DMS 273 (cell line): Measurements from ENCODE around the gene AGPAT4.

Experiments
- DNase-seq: peaks from one replicate; lab custom pipeline; 2025; ENCODE audit not compliant: unreplicated experiment; lab: John Stamatoyannopoulos, UW

Gene AGPAT4

DNA sequence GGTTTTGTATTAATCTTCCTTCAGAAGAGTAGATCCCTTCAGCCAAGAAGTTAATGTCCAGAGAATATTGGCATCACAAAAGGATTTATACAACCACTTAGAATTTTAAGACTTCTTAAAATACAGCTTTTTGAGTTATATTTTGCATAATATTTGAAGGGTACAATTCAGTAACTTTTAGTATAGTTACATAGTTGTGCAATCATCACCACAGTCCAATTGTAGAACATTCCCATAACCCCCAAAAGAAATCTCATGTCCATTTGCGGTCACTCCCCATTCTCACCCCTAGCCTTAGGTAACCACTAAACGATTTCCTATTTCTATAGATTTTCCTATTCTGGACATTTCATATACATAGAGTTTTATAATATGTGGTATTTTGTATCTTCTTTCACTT, 155.9 kb downstream of the AGPAT4 start:
- DNase-seq = no peak

DNA sequence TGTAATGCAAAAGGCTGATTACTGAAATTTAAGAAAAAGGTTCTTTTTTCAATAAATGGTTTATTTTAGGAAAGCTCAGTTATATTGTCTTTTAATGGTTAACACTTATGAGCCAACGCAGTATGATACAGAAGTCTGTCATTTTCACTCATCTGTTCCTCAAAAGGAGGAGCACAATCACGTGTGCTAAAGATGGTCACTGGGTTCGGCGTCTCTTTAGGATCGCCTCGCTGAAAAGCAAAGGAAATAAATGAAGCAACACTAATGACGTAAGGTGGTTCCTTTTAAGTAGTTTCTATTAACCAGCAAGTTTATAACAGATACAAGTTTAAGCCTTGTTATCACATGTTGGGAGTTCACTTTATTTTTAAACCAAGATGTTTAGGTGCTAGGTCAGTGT, 156.6 kb downstream of the AGPAT4 start:
- DNase-seq = no peak

GRCh38 chr6:161116554-161116953, 157.3 kb downstream of the AGPAT4 start:
- DNase-seq = no peak

DNA sequence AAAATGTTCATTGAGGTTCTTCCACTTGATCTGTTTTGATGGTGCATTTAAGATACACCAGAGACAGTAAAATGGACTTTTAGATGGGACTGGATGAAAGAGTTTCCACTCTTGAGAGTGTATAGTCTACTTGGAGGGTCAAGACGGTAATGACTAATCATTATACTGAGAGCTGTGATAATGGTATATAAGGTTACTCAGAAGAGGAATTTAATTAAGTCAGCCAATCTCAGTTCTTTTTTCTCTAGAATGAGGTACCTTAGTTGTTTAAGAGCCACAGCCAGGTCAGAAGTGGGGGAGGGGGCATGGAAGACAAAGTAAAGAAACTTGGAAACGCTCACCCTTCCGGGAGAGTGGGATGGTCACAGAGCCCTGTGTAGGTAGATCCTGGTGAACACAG, 158.4 kb downstream of the AGPAT4 start:
- no peak for DNase-seq

DNA sequence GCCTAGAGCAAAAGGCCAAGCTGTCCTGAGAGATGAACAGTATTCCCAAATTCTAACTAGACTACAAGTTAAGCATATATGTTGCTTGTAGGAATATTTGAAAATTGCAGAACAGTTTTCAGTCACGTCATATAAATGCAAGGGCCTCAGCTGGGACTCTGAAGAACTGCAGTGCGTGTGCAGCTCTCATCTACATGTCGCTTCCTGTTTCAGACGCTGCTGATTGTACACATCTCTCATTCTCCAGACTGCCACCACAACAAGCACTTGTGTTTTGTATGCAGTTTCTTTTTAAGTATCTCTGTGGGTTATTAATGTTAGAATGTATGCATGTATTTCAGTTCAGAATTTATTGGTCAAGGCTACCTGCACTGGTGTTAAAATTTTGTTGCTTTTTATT, 162.6 kb downstream of the AGPAT4 start:
- DNase-seq = no peak

DNA sequence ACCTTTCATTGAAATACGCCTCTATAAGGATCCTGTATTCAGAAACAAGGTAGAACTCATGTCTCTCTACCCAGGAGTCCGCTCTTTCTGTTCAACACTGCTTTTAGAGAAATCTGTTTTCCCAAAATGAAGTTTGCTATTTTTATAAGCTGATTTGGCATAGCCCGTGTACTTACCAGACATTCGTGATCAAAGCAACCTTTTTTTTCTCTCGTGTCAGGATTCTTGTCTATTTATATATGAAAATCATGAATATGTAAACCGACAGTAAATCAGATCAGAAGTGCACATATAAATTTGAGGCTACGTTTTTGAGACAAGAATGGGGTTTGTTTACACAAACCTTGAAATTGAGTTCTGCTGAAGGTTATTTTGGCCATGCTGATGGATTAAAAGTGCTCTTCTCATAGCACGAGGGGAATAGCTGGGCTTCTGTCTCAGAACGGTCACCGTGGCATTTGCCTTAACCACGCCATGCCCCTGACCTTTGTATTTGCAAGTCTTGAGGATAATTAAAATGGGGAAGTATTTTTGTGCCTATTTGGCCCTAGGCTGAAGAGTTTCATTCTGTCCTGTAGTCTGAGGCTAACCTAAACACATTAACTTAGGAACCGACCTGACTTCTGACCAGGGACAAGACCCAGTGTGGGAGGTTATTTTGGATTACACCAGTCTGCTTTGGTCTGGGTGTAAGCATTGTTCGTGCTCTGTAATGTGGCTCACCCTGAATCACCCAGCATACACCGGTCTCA, 163.7 kb downstream of the AGPAT4 start:
- no peak for DNase-seq

- DNase-seq = no peak
Observed at GRCh38 chr6:161109366-161109765, 164.5 kb downstream of the AGPAT4 start.

GRCh38 chr6:161108916-161109315, 164.9 kb downstream of the AGPAT4 start:
- no peak for DNase-seq

DNA sequence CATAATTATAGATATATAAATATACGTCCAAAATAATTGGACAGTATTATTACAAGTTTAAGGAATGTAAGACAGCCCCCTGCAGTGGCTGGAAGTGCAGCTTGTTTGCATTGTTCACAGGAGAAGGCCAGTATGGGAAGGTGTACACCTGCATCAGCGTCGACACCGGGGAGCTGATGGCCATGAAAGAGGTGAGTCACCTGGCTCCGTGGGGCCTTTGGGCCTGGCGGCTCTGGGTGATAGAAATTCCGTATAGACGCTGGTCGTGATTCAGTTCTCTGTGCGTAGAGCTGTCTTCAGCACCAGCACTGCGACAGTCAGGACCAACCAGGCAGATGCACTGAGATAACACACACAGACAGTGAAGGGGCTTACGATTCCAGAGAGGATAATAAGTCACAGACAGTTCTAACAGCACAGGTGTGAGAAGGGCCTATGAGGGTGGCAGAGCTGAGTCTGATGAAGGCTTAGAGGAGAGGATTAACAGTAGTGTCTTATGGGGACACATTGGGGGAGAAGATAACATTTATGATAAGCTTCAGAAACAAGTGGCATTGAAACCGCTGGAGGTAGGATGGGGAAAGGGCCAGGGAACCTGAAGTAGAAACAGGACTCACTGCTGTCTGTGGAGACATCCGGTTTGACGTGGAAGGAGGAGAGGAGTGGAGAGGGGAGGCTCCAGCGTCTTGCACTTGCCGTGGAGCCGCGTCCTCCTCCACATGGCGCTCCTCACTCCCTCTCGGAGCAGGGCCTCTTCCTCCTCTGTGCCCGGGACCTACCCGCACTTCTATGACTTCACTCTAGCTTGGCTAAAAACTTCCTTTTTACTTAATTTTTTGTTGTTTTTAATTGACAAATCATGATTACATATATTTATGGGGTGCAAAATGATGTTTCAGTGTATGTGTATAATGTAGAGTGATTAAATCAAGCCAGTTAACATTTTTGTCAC, 165.8 kb downstream of the AGPAT4 start:
- no peak for DNase-seq

DNA sequence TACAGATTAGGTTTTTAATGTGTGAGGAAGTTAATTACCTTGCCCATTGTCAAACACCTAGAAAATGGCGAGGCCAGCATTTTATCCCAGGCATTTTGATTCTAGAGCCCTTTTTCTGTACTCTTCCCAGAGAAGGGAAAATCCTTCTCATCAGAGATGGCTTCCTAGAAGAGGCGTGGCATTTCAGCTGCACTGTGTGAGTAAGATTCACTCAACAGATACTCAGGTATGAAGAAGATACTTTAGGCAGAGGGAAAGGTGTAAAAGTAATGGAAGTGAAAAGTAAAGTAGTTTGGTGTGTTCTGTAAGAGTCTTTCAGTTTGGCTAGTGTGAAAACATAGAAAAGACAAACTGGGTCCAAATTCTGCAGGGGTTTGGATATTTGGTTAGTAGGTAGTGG, 168.5 kb downstream of the AGPAT4 start:
- no peak for DNase-seq

DNA sequence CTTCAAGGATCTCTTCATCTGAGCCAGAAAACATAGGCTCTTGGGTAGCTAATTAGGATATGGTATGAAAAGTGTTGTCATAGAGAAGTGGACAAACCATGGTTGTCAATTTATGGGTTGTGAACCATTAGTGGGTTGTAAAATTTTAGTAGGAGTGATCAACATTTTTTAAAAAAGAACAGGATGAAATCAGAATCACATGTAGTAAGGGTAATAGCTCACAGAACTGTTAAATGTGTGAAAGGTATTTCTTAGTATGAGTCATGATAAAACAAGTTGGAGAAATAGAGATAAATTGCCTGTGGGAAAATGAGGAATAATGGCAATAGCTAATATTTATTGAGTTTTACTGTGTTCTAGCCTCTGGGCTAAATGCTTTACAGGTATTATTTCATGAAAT, 168.9 kb downstream of the AGPAT4 start:
- DNase-seq = no peak

- DNase-seq = no peak
Observed at GRCh38 chr6:161103475-161103874, 170.4 kb downstream of the AGPAT4 start.

GRCh38 chr6:161101517-161101916, 172.3 kb downstream of the AGPAT4 start:
- DNase-seq = peak; percentile 34

DNA sequence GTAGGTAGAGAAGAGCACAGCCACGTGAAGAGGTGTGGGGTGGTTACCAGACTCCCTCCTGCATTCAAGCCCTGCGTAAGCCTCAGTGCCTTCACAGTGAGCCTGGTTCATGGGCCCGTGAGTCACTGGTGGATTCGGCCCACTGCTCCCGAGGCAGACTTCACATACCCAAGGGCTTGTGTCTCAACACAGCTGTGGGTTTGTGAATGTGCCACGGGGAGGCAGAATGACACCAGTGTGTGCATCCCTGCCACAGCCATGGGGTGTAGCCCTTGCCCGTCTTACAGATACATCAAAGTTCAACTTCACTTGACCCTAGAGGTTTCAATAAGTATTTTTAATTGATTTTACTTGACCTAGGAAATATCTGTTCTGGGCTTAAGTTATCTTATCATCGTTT, 173.8 kb downstream of the AGPAT4 start:
- DNase-seq = peak; percentile 8

DNA sequence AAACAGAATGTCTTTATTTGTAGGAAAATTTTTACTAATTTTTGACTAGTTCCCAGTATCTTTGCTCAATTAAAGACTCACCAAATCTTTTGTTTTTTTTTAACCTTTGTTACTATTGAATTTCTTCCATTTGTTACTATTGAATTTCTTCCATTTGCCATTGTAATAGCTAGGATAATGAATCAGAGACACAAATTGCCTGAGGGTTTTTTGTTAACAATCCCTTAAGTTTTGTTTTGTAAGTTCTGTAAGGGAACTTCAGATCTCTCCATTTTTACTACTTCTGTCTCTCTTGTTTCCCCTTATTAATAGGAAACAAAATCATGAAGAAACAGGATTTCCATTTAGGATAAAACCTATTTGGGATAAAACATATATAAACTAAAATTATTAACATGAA, 177.9 kb downstream of the AGPAT4 start:
- DNase-seq = no peak

GRCh38 chr6:161094955-161095354, 178.9 kb downstream of the AGPAT4 start:
- no peak for DNase-seq

- DNase-seq = no peak
Observed at GRCh38 chr6:161091972-161092701, 181.7 kb downstream of the AGPAT4 start.

DNA sequence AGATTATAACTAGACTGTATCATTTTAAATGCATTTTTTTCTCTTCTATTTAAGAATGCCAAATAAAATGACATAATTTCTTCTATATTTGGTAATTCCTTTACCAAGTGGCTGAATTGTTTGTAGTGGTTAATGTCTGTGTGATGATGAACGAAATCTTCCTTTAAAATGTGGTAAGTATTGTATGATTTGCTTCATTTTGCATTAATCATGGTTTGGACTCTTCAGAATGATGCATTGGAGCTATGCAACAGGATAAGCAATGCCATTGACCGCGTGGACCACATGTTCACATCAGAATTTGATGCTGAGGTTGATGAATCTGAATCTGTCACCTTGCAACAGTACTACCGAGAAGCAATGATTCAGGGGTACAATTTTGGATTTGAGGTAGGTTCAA, 182.7 kb downstream of the AGPAT4 start:
- no peak for DNase-seq

DNA sequence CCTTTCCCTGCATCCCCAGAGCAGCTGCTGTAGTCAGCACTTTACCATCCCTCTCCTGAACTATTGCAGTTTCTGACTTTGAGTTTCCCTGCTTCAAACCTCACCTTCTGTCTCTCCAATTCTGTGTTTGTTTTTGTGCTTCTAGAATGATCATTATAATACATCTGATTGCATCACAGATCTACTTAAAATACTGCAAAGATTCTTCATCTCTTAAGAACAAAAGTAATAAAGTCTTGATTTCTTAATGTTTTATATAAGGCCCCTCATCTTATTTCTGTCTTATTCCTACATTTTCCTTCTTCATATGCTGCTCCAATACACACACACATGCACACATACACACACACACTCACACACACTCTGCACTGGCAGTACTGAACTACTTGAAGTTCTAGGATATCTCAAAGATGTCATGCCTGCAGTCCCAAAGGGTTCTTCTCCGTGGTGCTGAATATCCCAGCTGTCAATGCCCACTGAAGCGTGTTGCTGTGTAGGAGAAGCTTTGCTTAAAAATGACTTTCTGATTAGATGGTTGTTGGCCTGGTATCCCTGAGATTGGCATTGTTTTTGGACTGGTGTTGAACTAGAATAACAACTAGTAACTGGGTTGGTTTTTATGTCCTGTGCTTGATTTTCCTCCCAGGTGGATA, 185.1 kb downstream of the AGPAT4 start:
- DNase-seq = no peak

- DNase-seq = no peak
Observed at GRCh38 chr6:161085246-161085645, 188.6 kb downstream of the AGPAT4 start.

- no peak for DNase-seq
Observed at GRCh38 chr6:161082215-161082614, 191.6 kb downstream of the AGPAT4 start.
